IPS-18c (cell line): Measurements from ENCODE around the gene CDKN2A.

Experiments
- H3K4me3 ChIP-seq: 2 replicates; pipeline ENCODE4 v1.7.0; 2013; ENCODE audit warnings: low read depth, mild to moderate bottlenecking, low read length, moderate library complexity; ENCODE audit not compliant: insufficient read depth
- H3K9me3 ChIP-seq: one replicate; pipeline ENCODE4 v1.6.1; 2013; ENCODE audit warnings: mild to moderate bottlenecking, low read length, moderate library complexity; ENCODE audit not compliant: control insufficient read depth, insufficient read depth

The CDKN2A gene

GRCh38 chr9:22010866-22011625, 16.9 kb upstream of the CDKN2A start:
- peaks cover 2% of the 10 kb centered on the region for H3K9me3 ChIP-seq

GRCh38 chr9:22009506-22009867, 15.3 kb upstream of the CDKN2A start:
- H3K9me3 ChIP-seq: peaks cover 2% of the 10 kb centered on the region
- peak overlapping the region; percentile 79; the same call in 1 of the 2 replicates for H3K4me3 ChIP-seq

More at GRCh38 chr9:22010866-22011625, 16.9 kb upstream of the CDKN2A start:
- no peak overlapping the region for H3K4me3 ChIP-seq

DNA sequence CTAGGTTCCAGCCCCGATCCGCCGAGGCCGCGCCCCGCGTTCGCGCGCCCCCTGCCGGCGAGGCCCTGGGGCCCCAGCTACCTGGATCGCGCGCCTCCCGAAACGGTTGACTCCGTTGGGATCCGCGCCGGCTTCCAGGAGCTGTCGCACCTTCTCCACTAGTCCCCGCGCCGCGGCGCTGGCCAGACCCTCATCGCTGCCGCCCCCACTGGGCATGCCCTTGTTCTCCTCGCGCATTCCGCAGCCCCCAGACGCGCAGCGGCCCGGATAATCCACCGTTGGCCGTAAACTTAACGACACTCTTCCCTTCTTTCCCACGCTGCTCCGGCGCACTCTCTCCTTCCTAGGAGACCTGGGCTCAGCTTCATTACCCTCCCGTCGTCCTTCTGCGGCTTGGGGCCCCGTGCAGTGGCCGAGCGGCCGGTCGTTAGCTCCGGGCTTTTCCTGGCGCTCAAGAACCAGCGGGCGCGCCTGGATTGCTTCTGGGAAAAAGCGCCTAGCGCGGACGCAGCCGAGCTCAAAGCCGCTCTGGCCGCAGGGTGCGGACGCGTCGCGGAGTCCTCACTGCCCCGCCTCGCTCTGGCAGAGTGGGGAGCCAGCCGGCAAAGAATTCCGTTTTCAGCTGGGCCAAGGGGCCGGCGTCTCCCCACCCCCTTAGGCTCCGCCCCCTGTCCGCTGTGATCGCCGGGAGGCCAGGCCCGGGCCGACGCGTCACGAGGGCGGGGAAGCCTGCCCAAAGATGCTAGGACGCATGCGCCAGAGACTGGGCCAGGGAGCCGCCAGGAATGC, 14.7 kb upstream of the CDKN2A start, which contains the start of gene CDKN2B:
Gene CDKN2B (minus strand): TSS at position 589 of the 789 bp plus-strand sequence. CDS start 352 bp downstream, at position 237.
- Histone ChIP-seq H3K4me3 (peak within 1 kb of the TSS; percentile 79), H3K9me3 (peaks cover 2% of the 10 kb centered on the region)

- H3K4me3 ChIP-seq: peak overlapping the region; percentile 79; the same call in 1 of the 2 replicates
- peaks cover under 1% of the 10 kb centered on the region for H3K9me3 ChIP-seq
Measured at GRCh38 chr9:22008384-22008716, 14.2 kb upstream of the CDKN2A start.

DNA sequence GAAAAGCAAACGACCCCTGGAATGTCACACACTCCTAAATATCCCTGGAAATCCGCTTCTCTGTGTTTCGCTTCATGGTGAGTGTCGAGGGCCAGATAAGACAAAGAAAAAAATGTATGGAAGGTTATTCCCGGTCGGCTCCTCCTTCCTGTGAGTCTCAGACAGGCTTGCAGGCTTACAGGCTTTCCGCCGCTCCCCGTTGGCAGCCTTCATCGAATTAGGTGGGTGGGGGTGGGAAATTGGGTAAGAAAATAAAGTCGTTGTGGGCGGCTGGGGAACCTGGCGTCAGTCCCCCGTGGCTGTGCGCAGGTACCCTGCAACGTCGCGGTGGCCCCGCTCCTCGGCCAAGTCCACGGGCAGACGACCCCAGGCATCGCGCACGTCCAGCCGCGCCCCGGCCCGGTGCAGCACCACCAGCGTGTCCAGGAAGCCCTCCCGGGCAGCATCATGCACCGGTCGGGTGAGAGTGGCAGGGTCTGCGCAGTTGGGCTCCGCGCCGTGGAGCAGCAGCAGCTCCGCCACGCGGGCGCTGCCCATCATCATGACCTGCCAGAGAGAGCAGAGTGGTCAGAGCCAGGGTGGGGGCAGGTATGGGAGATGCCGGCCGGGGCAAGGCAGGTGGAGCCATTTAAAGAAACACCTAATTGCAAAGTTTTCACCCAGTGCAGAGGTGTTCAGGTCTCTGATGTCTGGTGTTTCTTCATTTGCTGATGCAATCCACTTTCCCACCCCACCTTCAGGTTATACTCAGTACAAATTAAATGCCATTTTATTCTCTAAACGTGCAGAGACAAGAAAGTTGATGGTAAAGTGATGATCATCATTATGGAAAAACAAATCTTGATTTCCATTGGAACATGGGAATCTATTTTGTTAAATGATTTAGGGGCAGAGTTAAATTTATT, 11.8 kb upstream of the CDKN2A start:
- H3K9me3 ChIP-seq: no peaks in the 10 kb centered on the region
- H3K4me3 ChIP-seq: peak overlapping the region; percentile 34

DNA sequence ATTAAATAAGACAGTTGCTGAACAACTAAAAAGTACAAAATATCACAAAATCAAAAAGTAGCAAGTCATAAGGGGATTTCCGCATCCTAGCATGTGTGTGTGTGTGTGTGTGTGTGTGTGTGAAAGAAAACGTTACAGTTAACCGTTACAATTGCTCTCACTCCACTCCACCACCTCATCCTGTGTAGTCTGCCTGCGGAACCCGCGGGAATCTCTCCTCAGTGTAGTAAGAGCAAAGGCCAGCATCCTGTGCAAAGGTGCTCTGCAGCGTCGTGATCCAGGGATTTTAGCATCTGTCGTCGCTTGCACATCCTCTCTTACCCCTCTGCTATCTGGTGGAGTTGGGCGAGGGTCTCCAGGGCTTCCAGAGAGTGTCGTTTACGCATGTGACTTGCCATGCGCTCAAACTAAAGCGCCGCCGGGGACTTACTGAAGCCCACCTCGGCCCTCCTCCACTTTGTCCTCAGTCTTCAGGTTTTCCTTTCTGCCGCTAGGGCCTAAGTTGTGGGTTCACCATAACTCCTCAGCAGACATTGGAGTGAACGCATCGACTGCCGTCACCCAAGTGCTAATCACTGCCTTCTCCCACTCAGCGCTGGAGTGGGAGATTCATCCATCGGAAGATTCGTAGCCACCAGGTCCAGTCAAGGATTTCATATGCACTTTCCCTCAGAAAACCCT, 11.0 kb upstream of the CDKN2A start:
- peak overlapping the region; percentile 34 for H3K4me3 ChIP-seq
- H3K9me3 ChIP-seq: no peaks in the 10 kb centered on the region

GRCh38 chr9:22002038-22002437, 7.8 kb upstream of the CDKN2A start:
- Histone ChIP-seq H3K4me3 (no peak overlapping the region), H3K9me3 (no peaks in the 10 kb centered on the region)

DNA sequence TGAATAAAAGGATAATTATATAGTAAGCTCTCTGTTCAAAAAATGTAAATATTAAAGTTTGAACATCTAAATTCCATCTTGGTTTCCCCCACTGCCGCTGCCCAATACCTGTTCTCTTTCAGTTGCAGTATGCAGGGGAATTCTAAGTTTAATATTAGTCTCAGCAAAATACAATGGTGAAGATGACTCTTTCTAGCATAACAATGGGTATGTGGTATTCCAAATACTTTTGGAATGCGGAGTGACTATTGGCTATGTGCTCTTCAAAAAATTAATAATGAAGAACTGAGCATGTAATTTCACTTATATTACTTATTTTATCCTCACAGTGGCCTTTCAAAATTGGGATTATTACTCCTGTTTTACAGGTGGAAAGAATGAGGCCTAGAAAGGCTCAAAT, 3.8 kb upstream of the CDKN2A start:
- no peak overlapping the region for H3K4me3 ChIP-seq
- H3K9me3 ChIP-seq: no peaks in the 10 kb centered on the region

DNA sequence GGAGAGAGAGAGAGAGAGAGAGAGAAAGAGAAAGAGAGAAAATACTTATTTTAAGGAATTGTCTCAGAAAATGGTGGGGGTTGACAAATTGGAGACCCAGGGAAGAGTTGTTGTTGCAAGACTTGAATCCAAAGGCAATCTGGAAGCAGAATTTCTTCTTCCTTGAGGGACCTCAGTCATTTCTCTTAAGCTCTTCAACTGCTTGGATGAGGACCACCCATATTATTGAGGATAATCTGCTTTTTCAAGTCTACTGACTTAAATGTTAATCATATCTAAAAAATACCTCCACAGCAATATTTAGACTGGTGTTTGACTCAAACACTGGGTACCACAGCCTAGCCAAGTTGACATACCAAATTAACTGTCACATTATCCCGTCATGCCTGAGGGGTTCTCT, 3.3 kb upstream of the CDKN2A start:
- no peaks in the 10 kb centered on the region for H3K9me3 ChIP-seq
- no peak overlapping the region for H3K4me3 ChIP-seq

DNA sequence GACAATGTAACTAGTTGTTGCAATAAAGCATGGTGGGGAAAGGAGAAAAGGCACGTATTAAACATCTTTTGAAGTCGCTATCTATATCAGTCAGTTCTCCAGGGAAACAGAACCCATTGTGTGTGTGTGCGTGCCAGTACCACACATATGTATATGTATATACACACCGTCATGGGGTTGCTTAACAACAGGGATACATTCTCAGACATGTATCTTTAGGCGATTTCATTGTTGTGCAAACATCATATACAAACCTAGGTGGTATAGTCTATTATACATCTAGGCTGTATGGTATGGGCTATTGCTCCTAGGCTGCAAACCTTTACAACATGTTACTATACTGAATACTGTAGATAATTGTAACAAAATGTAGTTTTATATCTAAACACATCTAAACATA, 2.7 kb upstream of the CDKN2A start:
- no peaks in the 10 kb centered on the region for H3K9me3 ChIP-seq
- no peak overlapping the region for H3K4me3 ChIP-seq

DNA sequence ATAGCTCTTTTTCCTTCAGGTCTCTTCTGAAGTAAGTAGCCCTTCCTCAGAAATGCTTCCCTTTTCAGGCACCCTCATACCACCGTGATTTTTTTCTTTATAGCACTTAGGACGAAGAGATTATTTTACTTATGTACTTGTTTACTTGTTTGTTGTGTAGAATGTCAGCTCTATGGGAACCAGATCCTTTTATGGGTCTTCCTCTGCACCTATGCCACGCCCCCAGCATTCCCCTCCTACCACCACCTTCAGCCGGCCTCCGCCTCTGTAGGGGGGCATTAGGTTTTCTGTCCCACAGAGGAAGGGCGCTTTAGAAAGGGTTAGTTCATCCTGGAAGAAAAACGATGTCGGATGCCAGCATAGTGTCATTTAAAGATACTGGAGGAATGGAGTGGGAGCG, 2.2 kb upstream of the CDKN2A start:
- Histone ChIP-seq H3K4me3 (peak overlapping the region; percentile 62; the same call in 1 of the 2 replicates), H3K9me3 (no peaks in the 10 kb centered on the region)

DNA sequence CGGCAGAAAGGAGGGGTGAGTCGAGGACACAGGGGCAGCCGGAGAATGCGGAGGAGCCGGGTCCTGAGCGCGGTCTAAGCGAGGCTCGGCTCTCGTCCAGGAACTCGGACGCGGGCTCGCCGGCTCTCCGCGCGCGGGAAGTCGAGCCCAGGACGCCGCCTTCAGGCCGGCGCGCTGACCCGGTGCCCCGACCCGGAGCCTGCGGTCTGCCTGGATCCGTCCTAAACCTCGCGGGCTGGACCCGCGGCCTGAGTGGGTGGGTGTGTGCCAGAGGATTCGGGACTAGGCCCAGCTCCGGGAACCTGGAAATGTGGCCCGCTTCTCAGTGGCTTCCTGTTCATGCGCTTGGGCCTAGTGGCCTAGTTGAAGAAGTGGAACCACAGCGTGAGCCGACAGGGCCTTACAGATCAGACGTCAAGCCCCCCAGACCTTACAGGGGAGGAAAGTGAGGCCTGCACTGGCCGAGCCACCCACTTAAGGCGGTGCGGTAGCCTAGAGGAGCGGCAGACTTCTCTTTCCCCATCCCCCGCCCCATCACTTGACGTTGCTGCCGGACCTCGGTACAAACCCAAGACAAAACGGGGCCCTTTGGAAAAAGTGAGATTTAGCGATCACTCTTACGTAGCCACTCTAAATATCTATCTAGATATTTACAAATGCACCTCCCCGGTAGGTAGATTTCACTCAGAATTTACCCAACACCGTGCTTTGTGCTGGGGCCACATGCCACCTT, 1.6 kb upstream of the CDKN2A start:
- peak overlapping the region; percentile 62 for H3K4me3 ChIP-seq
- H3K9me3 ChIP-seq: no peaks in the 10 kb centered on the region

DNA sequence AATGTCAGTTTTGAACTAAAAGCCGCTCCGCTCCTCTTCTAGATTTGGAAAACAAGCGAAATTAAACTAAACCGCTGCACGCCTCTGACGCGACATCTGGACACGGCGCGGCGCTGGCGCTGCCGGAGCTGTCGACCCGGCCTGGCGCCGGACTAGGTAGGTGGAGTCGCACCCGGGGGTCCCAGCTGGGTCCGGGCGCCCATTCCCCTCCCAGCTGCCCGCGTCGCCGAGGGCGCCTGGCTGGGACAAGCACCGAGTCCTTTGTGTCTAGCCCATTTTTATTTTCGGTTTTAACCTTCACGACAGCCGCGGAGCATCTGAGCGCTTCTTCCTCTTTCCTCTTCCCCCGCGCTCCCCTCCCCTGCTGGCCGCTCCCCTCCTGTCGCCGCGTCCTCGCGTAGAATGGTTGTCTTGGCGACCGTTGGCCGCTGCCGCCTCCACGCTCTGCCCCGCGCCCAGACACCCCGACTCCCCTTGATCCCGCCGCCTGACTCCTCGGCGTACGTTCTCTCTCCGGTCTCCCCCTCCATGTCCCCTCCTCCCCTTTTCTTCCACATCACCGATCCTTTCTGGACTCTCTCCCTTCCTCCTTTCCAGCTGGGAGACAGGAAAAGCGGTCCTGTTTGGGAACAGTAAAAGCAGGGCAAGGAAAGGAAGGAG, 944 bp upstream of the CDKN2A start:
- no peaks in the 10 kb centered on the region for H3K9me3 ChIP-seq
- H3K4me3 ChIP-seq: peak overlapping the region; percentile 62

GRCh38 chr9:21994556-21995005, 389 bp upstream of the CDKN2A start, which contains the start of gene CDKN2B-AS1:
Gene CDKN2B-AS1 (plus strand): TSS chr9:21994791.
- Histone ChIP-seq H3K9me3 (no peaks in the 10 kb centered on the region), H3K4me3 (peak within 1 kb of the TSS; percentile 62)

DNA sequence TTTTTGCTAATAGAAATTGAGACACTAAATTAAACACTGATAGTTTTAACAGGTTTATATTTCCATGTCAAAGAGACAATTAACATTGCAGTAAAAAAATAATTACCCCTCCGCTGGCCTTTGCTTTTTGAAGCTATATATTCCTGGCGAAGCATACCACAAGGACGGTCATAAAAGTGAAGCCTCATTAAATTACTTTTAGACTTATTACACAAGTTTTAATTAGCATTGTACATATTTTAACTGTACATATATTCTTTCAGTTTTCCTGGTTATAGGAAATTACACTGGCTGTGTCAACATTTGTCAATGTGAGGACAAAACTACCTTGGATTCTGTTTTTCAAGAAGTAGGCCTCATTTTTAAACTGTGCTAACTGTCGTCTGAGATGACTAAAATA, 1.2 kb downstream of the CDKN2A start:
- H3K9me3 ChIP-seq: no peaks in the 10 kb centered on the region
- H3K4me3 ChIP-seq: no peak overlapping the region
